Tibial nerve (tissue), 4 donors: Measurements from ENCODE around the gene PRPSAP1. TPM values are rescaled to one million over a fixed set of nuclear protein-coding genes. Genes with fewer than 3 reads are reported as not detected.

Source experiments
- DNase-seq, 2 donors: peaks; one replicate each; pipeline ENCODE4 v3.0.0-alpha.2; 2019; ENCODE audit warnings: low spot score in 2 of 2
- H3K27ac ChIP-seq, 4 donors: fragments of 200-600 bp; sonication (generic) in 3 of 4; one replicate each; pipeline ENCODE4 v1.5.1; 2017 to 2019; ENCODE audit warnings: mild to moderate bottlenecking in 1 of 4
- H3K27me3 ChIP-seq, 2 donors: fragments of 200-600 bp; sonication (generic) in 1 of 2; one replicate each; pipeline versions ENCODE4 v1.5.1 to v1.6.0; 2017 to 2019
- H3K36me3 ChIP-seq, 3 donors: fragments of 200-600 bp; sonication (generic); one replicate each; pipeline ENCODE4 v1.5.1; 2018 to 2019
- H3K4me1 ChIP-seq, 4 donors: fragments of 200-600 bp; sonication (generic) in 3 of 4; one replicate each; pipeline ENCODE4 v1.5.1; 2017 to 2019
- H3K4me3 ChIP-seq, 4 donors: fragments of 200-600 bp; sonication (generic) in 3 of 4; one replicate each; pipeline ENCODE4 v1.5.1; 2017 to 2019; ENCODE audit warnings: mild to moderate bottlenecking in 1 of 4, moderate library complexity in 1 of 4
- H3K9me3 ChIP-seq, 4 donors: fragments of 200-600 bp; sonication (generic) in 3 of 4; one replicate each; pipeline ENCODE4 v1.5.1; 2017 to 2019
- CTCF ChIP-seq, 5 experiments: fragments of 200-600 bp in 3 of 5; fragments of 450-650 bp in 2 of 5; sonication (generic) in 3 of 5; IDR thresholded peaks; one replicate each; pipeline ENCODE4 v1.5.1; 2016 to 2019; ENCODE audit warnings: antibody characterized with exemption in 5 of 5, mild to moderate bottlenecking in 3 of 5, moderate library complexity in 2 of 5
- EP300 ChIP-seq, 2 donors: sonication (generic); formaldehyde crosslinking; IDR thresholded peaks; one replicate each; pipeline ENCODE4 v1.6.1; 2017; ENCODE audit warnings: antibody characterized with exemption in 2 of 2, mild to moderate bottlenecking in 1 of 2
- POLR2A ChIP-seq, 2 donors: fragments of 450-650 bp; IDR thresholded peaks; one replicate each; pipeline ENCODE4 v1.6.1; 2017; ENCODE audit warnings: antibody characterized with exemption in 2 of 2, mild to moderate bottlenecking in 2 of 2, moderate library complexity in 2 of 2
- WGBS, 2 donors: methylation state at CpG; one replicate each; pipeline ENCODE4 v1.1.5; 2018; 5-methylcytosine and 5-hydroxymethylcytosine counted together
- total RNA-seq, 4 donors: library from RNA; depleted of rRNA; stranded (reverse); fragments of >200 nt; gene quantifications; one replicate each; pipeline ENCODE4 v1.1.0, GENCODE V29; 2016

PRPSAP1 gene
- total RNA-seq, 4 donors from 2014 or later, result 66.8 to 108 (median 96.2) TPM

GRCh38 chr17:76278268-76278908 is 75.3 kb downstream of the PRPSAP1 start:
- Histone ChIP-seq H3K36me3 (peaks cover 0 to 44% (median 0%) of the 10 kb centered on the region in 3 donors), H3K4me1 (peaks cover 0 to 18% (median 6%) of the 10 kb centered on the region in 4 donors), H3K27ac (no peak overlapping the region), H3K9me3 (no peaks in the 10 kb centered on the region), H3K4me3 (no peak overlapping the region), H3K27me3 (no peaks in the 10 kb centered on the region)
- WGBS, 2 donors, result 85 to 90% methylated on average over 15 to 18 of the region's 19 CpGs
- no peak for DNase-seq
- TF ChIP-seq CTCF (IDR thresholded peaks at IDR 0.05) (no peak), POLR2A (IDR thresholded peaks at IDR 0.05) (no peak), EP300 (IDR thresholded peaks at IDR 0.05) (no peak)

- Histone ChIP-seq H3K27me3 (no peaks in the 10 kb centered on the region), H3K36me3 (peaks cover 0 to 37% (median 0%) of the 10 kb centered on the region in 3 donors), H3K4me1 (peaks cover 0 to 26% (median 10%) of the 10 kb centered on the region in 4 donors), H3K4me3 (no peak overlapping the region), H3K9me3 (no peaks in the 10 kb centered on the region), H3K27ac (no peak overlapping the region)
- no peak for TF ChIP-seq EP300 (IDR thresholded peaks at IDR 0.05)
- TF ChIP-seq CTCF (IDR thresholded peaks at IDR 0.05), result no peak
- TF ChIP-seq POLR2A (IDR thresholded peaks at IDR 0.05), result no peak
- 86 to 87% methylated on average over 24 to 31 of the region's 31 CpGs for WGBS, 2 donors
- DNase-seq, result no peak
These were observed 76.1 kb downstream of the PRPSAP1 start for GRCh38 chr17:76277300-76278267.

GRCh38 chr17:76276461-76277299 is 77.0 kb downstream of the PRPSAP1 start:
- WGBS, 2 donors, result 85 to 91% methylated on average over 16 to 18 of the region's 19 CpGs
- DNase-seq, result no peak
- Histone ChIP-seq H3K27ac (peak overlapping the region in 2 of 4 donors; percentile 46 to 50), H3K27me3 (no peaks in the 10 kb centered on the region), H3K4me1 (peaks cover 2 to 35% (median 19%) of the 10 kb centered on the region in 4 donors), H3K4me3 (no peak overlapping the region), H3K9me3 (no peaks in the 10 kb centered on the region), H3K36me3 (peaks cover 0 to 34% (median 0%) of the 10 kb centered on the region in 3 donors)
- TF ChIP-seq POLR2A (IDR thresholded peaks at IDR 0.05) (no peak), CTCF (IDR thresholded peaks at IDR 0.05) (no peak), EP300 (IDR thresholded peaks at IDR 0.05) (no peak)

GRCh38 chr17:76276069-76276431 is 77.7 kb downstream of the PRPSAP1 start:
- TF ChIP-seq EP300 (IDR thresholded peaks at IDR 0.05), result no peak
- no peak for TF ChIP-seq CTCF (IDR thresholded peaks at IDR 0.05)
- TF ChIP-seq POLR2A (IDR thresholded peaks at IDR 0.05), result no peak
- no peak overlapping the region for H3K4me3 ChIP-seq
- peak overlapping the region in 1 of 4 donors; percentile 46 for H3K27ac ChIP-seq
- peaks cover 0 to 35% (median 0%) of the 10 kb centered on the region in 3 donors for H3K36me3 ChIP-seq
- 80 to 89% methylated on average over 11 of the region's 11 CpGs for WGBS, 2 donors
- no peaks in the 10 kb centered on the region for H3K27me3 ChIP-seq
- H3K4me1 ChIP-seq, result peaks cover 2 to 41% (median 25%) of the 10 kb centered on the region in 4 donors
- no peaks in the 10 kb centered on the region for H3K9me3 ChIP-seq
- no peak for DNase-seq
